NCI-H748 (cell line): ENCODE measurements around the gene BTN3A1.
"Not testable (repeated sequence)": the region's sequence is repeated elsewhere in the genome, so short reads cannot be mapped to it uniquely, and the experiment has no call there.

Source experiments
- DNase-seq: peaks from one replicate; lab custom pipeline; 2025; ENCODE audit not compliant: unreplicated experiment; lab: John Stamatoyannopoulos, UW

The BTN3A1 gene

GRCh38 chr6:26401987-26402658 is at the start of gene BTN3A1:
TSS of gene BTN3A1 (plus strand) at chr6:26402275. CDS start at chr6:26405564, 3,289 bp downstream.
- peak; percentile 82 for DNase-seq

- no peak for DNase-seq
These were observed 49.8 kb upstream of the BTN3A1 start for GRCh38 chr6:26352315-26352714.

- DNase-seq, result no peak
These were observed 47.9 kb upstream of the BTN3A1 start for GRCh38 chr6:26354162-26354561.

GRCh38 chr6:26355366-26355765 is 46.7 kb upstream of the BTN3A1 start:
- no peak for DNase-seq

- not testable (repeated sequence) for DNase-seq
These were observed 44.5 kb upstream of the BTN3A1 start for GRCh38 chr6:26357543-26357942.

GRCh38 chr6:26358511-26358981 is 43.5 kb upstream of the BTN3A1 start:
- no peak for DNase-seq

GRCh38 chr6:26359765-26360164 is 42.3 kb upstream of the BTN3A1 start:
- DNase-seq, result no peak

- DNase-seq, result no peak
These were observed 41.3 kb upstream of the BTN3A1 start for GRCh38 chr6:26360451-26361416.

GRCh38 chr6:26361544-26361943 is 40.5 kb upstream of the BTN3A1 start:
- DNase-seq, result no peak

- no peak for DNase-seq
These were observed 39.8 kb upstream of the BTN3A1 start for GRCh38 chr6:26362093-26362835.

- DNase-seq, result no peak
These were observed 39.2 kb upstream of the BTN3A1 start for GRCh38 chr6:26362836-26363220.

- no peak for DNase-seq
These were observed 38.0 kb upstream of the BTN3A1 start for GRCh38 chr6:26363882-26364701.

- DNase-seq, result no peak
These were observed 36.5 kb upstream of the BTN3A1 start for GRCh38 chr6:26365633-26365995.

GRCh38 chr6:26366504-26366903 is 35.6 kb upstream of the BTN3A1 start:
- no peak for DNase-seq

GRCh38 chr6:26367114-26367513 is 35.0 kb upstream of the BTN3A1 start:
- DNase-seq, result no peak

- not testable (repeated sequence) for DNase-seq
These were observed 30.3 kb upstream of the BTN3A1 start for GRCh38 chr6:26371813-26372212.

- no peak for DNase-seq
These were observed 29.5 kb upstream of the BTN3A1 start for GRCh38 chr6:26372308-26373144.

GRCh38 chr6:26375270-26375669 is 26.8 kb upstream of the BTN3A1 start:
- DNase-seq, result peak; percentile 24

- no peak for DNase-seq
These were observed 24.4 kb upstream of the BTN3A1 start for GRCh38 chr6:26377719-26378118.

GRCh38 chr6:26378143-26378542 is 23.9 kb upstream of the BTN3A1 start:
- not testable (repeated sequence) for DNase-seq
